Right hindlimb (tissue), 1 donor: Measurements from ENCODE around the gene MGRN1.
"Not testable (repeated sequence)": the region's sequence is repeated elsewhere in the genome, so short reads cannot be mapped to it uniquely, and the experiment has no call there.

Experiments
- DNase-seq: peaks from one replicate; pipeline ENCODE4 v3.0.0-alpha.2; 2018

The MGRN1 gene

GRCh38 chr16:4701791-4702465 is 77.3 kb downstream of the MGRN1 start:
- DNase-seq = no peak

GRCh38 chr16:4702466-4702808 is 77.8 kb downstream of the MGRN1 start:
- DNase-seq = no peak

- DNase-seq = no peak
These were observed 79.3 kb downstream of the MGRN1 start for GRCh38 chr16:4703906-4704305.

GRCh38 chr16:4704491-4704890 is 79.9 kb downstream of the MGRN1 start:
- DNase-seq = no peak

GRCh38 chr16:4704913-4705312 is 80.3 kb downstream of the MGRN1 start:
- no peak for DNase-seq

GRCh38 chr16:4706871-4707270 is 82.2 kb downstream of the MGRN1 start:
- no peak for DNase-seq

- DNase-seq = no peak
These were observed 84.9 kb downstream of the MGRN1 start for GRCh38 chr16:4709481-4709880.

GRCh38 chr16:4713663-4714501 is 89.3 kb downstream of the MGRN1 start:
- no peak for DNase-seq

GRCh38 chr16:4714996-4715395 is 90.4 kb downstream of the MGRN1 start:
- DNase-seq = no peak

GRCh38 chr16:4718466-4718865 is 93.8 kb downstream of the MGRN1 start:
- DNase-seq = no peak

GRCh38 chr16:4723071-4723767 is 98.6 kb downstream of the MGRN1 start:
- DNase-seq = no peak

GRCh38 chr16:4724661-4725270 is 100.1 kb downstream of the MGRN1 start:
- no peak for DNase-seq

- DNase-seq = no peak
These were observed 102.0 kb downstream of the MGRN1 start for GRCh38 chr16:4726616-4727015.

GRCh38 chr16:4728676-4729075 is 104.0 kb downstream of the MGRN1 start:
- no peak for DNase-seq

- no peak for DNase-seq
These were observed 105.2 kb downstream of the MGRN1 start for GRCh38 chr16:4729876-4730275.

GRCh38 chr16:4733211-4733742 is 108.7 kb downstream of the MGRN1 start:
- no peak for DNase-seq

- DNase-seq = no peak
These were observed 109.1 kb downstream of the MGRN1 start for GRCh38 chr16:4733747-4734062.

- peak; percentile 98 for DNase-seq
These were observed 109.6 kb downstream of the MGRN1 start, which contains the start of the genes ANKS3 and DNAAF8 for GRCh38 chr16:4734063-4734729. Gene ANKS3, minus strand, starts transcription at chr16:4734271. Its CDS starts 4,122 bp downstream, at chr16:4730149. Gene DNAAF8, plus strand, starts transcription at chr16:4734537. Its CDS starts 1,978 bp downstream, at chr16:4736515.

GRCh38 chr16:4734730-4735535 is 110.3 kb downstream of the MGRN1 start:
- DNase-seq = peak; percentile 95

GRCh38 chr16:4736546-4736945 is 111.9 kb downstream of the MGRN1 start:
- no peak for DNase-seq

GRCh38 chr16:4737545-4737944 is 112.9 kb downstream of the MGRN1 start:
- DNase-seq = no peak

- not testable (repeated sequence) for DNase-seq
These were observed 113.7 kb downstream of the MGRN1 start for GRCh38 chr16:4738370-4738769.
